Activated CD4-positive, alpha-beta T cell treated with anti-CD3 and anti-CD28 coated beads, Interleukin-2, amount 50 U/mL, for 48 hours (primary cell): ENCODE measurements around the gene RBBP4.

Experiments
- DNase-seq, 2 experiments: peaks; one replicate each; pipeline ENCODE4 v3.0.0-alpha.2; 2020

RBBP4 gene

DNA sequence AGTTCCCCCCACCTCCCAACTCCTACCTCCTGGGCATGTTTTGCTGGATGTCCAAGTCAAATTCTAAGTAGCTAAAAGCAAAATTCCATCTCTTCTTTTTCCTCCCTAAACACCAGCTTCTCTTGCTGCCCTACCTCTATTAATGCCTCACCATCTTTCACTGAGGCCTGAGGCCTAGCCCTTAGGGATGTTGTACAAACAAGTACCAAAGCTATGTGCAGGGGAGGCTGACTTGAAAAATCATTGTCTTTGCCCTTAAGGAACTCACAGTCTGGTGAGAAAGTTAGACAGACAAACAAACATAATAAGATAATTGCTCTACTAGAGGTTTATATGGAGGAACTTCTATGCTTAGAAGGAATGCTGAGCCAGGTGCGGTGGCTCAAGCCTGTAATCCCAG lies 76.9 kb downstream of the RBBP4 start:
- DNase-seq: no peak

DNA sequence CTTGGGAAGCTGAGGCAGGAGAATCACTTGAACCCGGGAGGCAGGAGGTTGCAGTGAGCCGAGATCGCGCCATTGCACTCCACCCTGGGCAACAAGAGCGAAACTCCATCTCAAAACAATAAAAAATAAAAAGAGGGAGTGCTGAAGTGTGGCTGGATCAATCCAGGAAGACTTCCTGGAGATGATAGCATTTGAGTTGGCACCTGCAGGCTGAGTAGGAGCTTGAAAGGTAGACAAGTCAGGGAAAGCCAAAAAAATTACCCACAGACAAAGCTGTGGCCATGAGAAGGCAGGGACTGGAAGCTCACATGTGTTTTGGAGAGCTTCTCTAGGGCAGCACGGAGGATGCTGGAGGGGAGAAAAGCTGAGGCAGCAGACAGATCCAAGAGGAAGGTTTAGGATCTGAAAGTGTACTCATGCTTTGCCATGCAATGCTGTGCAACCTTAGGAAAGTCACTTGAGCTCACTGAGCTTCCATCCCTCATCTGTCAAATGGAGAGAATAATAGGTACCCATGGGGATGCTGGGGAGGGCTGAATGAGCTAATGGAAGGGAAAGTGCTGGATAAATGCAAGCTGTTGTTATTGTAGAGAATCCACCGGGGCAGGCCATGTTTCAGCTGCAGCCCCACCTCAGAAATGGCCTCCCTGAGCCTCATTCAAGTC lies 77.5 kb downstream of the RBBP4 start:
- no peak for DNase-seq

DNA sequence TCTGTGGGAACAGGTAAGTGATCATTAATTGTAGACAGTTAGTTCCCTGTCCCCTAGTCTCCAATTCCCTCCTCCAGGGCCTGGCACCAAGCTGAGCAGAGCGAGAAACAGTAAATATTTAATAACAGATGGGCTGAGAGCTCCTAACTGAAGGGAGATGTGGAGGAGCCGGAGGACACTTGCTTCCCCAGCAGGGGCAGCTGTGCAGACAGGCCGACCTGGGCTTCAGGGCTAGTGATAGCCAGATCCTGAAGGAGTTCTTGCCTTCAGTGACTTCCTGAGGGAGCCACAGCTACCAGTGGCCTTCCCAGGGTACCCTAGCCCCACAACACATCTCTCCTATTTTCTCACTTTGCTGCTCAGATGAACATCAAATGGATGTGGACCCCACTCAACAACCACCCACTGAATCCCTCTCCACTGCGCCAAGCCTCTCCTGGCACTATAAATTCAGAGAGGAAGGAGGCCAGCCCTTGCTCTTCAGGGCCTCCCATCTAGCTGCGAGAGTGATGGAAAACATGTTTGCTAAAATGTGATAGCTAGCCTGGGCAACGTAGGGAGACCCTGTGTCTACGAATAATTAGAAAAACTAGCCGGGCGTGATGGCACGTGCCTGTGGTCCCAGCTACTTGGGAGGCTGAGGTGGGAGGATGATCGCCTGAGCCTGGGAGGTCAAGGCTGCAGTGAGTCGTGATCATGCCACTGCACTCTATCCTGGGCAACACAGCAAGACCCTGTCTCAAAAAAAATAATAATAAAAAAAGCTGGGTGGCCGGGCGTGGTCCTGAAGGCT lies 78.4 kb downstream of the RBBP4 start:
- DNase-seq: no peak

- DNase-seq: no peak
These were observed 82.7 kb downstream of the RBBP4 start for GRCh38 chr1:32733582-32734321.
